Islet precursor cell (in vitro differentiated cells): Measurements from ENCODE around the gene PHLDA3.
"Not testable (repeated sequence)": the region's sequence is repeated elsewhere in the genome, so short reads cannot be mapped to it uniquely, and the experiment has no call there.

Experiments used
- DNase-seq: peaks from one replicate; pipeline ENCODE4 v3.0.0-alpha.2; 2018

The PHLDA3 gene

DNA sequence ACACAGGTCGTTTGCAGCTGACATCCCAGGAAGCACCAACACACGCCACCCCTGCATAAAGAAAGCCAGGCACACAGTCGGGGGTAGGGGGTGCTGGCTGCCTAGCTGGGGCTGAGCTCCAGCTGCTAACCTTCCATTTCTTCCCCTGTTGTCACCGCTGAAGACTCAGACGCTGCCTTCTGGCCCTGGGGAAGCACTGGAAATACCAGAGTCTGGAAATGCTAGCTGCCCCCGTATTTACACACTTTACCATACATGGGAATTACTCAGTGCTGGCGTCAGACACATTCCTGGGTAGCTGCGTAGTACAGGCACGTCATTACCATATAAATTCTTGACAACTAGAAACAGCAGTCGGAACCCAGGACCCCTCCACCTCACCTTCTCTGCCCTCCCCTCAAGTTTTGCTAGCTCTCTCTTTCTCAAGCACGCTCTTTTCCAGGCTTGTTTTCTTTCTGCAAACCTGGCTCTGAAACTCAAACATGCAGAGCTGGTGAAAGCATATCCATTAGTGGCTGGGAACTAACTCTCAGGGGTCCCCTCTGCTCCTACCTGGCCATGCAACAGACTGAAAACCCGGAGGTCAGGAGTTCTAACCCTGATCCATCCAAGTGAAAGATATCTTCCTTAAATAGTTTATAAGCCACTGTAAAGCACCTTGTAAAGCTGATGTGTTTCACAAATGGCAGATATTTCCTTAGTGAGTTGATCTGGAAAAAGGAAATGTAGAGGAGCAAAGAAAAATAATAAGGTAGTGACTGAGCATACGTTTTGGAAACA is 34.6 kb upstream of the PHLDA3 start:
- DNase-seq = peak; percentile 98

DNA sequence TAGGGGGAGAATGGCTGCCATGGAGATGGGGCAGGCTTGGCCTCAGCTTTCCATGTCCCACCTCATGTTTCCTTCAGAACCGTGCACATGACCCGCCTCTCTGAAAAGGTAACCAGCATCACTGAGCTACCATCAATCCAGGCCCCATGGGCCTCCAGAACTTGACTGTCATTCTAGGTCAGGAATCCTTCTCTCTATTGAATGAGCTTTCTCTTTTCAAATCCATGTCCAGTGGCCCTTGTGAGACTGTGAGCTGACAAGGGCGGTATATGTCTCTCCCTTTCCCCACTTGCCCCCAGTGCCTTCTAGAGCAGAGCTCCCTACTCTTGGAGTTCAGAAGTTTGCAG is 33.5 kb upstream of the PHLDA3 start:
- no peak for DNase-seq

DNA sequence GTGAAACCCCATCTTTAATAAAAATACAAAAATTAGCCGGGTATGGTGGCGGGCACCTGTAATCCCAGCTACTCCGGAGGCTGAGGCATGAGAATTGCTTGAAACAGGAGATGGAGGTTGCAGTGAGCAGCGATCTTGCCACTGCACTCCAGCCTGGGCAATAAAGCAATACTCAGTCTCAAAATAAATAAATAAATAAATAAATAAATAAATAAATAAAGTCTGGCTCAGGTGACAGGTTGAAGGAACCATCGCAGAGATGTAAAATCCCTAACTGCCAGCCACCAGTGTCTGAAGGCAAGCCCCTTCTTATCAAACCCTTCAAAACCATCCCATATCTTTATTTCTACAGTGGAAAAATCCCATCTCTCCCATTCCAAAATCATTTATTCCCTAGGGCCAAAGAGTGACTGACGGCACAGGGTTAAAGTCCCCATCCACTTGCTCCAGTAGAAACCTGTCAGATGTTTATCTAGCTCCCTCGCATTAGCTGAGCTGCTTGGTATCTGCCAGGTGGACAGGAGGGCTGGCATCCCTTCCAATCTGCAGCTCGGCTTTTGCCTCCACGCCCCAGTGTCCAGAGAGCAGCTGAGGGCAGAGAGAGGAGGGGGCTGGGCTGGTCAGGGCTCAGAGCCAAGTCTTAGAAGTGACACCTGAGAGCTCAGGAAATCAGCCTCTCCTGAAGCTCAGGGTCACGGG is 33.0 kb upstream of the PHLDA3 start:
- DNase-seq = no peak

- no peak for DNase-seq
Observed at GRCh38 chr1:201501144-201501543, 32.2 kb upstream of the PHLDA3 start.

DNA sequence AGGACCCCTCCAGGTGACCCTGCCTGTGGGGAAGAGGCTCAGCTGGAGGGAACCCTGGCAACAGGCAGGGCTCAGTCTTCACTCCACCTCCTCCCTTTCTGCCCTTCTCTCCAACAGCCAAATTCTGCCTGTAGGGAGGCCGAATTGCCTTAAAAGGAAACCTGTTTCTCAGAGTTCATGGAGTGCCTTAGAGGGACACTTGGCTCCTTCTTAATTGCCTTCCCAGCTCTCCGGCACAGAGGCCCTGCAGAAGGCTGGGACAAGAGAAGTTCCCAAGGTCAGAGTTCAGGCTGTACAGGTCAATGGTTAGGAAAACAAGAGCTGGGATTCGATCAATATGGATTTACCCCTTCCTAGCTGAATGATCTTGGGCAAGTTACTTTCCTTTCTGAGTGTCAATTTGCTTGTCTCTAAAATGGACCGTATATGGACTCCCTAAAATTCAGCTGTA is 31.7 kb upstream of the PHLDA3 start:
- no peak for DNase-seq

- DNase-seq = no peak
Observed at GRCh38 chr1:201499795-201500669, 31.0 kb upstream of the PHLDA3 start.

- DNase-seq = no peak
Observed at GRCh38 chr1:201499191-201499590, 30.2 kb upstream of the PHLDA3 start.

GRCh38 chr1:201498621-201499020 is 29.6 kb upstream of the PHLDA3 start:
- DNase-seq = no peak

- no peak for DNase-seq
Observed at GRCh38 chr1:201497935-201498509, 29.0 kb upstream of the PHLDA3 start.

DNA sequence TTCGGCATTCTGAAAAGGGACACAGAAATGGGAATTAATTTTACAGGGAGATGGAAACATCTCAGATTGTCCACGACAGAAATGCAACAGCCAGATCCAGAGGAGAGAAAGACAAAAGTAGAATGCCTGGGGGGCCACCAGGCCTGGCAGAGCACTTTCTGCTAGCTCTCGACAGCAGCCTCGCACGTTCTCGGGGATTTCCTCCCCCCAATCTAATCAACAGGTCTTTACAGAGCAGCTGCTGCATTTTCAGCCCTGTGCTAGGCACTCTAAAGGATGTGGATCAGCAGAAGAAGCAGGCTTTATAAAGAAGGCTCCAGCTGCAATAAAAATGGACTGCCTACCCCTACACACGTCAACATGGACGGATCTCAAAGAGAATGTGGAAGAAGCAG is 27.3 kb upstream of the PHLDA3 start:
- no peak for DNase-seq

DNA sequence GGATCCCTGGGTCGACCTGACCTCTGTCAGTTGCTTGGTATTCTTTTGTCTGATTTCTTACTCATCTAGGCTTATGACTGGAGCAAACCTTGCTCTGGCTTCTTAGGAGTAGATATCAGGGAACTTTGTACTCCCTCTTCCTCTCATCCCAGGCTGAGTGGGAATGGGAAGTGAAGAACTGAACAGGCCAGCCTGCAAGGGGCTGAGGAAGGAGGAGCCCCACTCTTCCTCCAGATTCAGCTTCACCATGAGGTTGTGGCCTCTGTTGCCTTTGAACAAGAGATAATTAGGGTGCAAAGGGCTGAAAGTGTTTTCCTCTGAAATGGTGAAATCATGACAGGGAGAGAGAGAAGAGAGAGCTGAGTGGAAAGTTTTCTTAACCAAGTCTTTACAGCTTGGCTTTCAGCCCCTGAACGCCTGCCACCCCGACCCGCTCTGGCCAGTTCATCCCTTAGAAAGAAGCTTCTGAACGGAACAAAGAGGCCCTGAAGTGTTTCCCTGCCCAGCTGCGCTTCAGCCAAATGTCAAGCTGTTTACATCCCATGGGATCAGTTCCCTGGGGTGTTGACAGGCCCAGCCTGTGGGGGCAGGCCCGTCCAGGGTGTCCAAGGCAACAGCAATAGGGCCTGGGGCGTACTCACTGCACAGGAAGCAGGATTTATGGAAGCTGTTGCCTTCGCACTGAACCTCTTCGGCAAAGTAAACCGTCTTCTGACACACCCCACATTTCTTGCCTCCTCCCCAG is 26.7 kb upstream of the PHLDA3 start:
- DNase-seq = no peak

GRCh38 chr1:201493757-201494617 is 25.0 kb upstream of the PHLDA3 start:
- no peak for DNase-seq

DNA sequence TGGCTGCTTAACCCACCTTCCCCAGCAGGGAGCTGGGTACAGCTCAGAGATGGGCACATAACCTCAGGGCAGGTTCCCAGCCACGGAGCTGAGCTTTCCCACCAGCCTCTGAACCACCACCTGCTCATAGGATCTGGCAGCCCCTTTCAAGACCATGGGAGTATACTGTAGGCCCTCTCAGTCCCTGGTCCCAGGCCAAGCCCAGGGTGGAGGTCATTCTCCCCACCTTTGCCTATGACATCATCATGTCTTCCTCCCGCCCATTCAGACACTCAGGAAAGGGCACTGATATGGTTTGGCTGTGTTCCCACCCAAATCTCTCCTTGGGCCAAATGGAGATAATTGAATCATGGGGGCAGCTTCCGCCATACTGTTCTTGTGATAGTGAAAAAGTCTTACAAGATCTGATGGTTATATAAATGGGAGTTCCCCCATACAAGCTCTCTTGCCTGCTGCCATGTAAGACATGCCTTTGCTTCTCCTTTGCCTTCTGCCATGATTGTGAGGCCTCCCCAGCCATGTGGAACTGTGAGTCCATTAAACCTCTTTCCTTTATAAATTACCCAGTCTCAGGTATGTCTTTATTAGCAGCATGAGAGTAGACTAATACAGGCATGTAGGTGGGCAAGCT is 24.2 kb upstream of the PHLDA3 start:
- DNase-seq = not testable (repeated sequence)

- DNase-seq = no peak
Observed at GRCh38 chr1:201491896-201492511, 23.0 kb upstream of the PHLDA3 start.

DNA sequence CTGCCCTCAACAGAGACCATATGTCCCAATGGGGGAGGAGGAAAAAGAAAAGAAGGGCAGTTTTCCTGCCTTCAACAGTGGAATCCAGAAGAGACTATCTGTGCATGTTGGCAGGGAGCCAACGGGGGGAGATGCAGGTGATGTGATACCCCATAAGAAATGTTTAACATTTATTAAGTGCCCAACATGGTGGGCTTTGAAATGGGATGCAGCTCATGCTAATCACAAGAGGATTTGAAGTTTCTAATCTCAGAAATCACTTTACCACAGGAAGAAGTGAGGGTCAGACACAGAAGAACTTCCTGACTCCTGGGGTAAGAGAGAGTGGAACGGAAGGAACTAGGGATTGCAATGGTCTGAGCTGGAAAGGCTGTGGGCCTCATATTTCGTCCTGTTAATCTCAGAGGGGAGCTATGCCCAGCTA is 21.7 kb upstream of the PHLDA3 start:
- DNase-seq = no peak

GRCh38 chr1:201489643-201490261 is 20.8 kb upstream of the PHLDA3 start:
- no peak for DNase-seq

DNA sequence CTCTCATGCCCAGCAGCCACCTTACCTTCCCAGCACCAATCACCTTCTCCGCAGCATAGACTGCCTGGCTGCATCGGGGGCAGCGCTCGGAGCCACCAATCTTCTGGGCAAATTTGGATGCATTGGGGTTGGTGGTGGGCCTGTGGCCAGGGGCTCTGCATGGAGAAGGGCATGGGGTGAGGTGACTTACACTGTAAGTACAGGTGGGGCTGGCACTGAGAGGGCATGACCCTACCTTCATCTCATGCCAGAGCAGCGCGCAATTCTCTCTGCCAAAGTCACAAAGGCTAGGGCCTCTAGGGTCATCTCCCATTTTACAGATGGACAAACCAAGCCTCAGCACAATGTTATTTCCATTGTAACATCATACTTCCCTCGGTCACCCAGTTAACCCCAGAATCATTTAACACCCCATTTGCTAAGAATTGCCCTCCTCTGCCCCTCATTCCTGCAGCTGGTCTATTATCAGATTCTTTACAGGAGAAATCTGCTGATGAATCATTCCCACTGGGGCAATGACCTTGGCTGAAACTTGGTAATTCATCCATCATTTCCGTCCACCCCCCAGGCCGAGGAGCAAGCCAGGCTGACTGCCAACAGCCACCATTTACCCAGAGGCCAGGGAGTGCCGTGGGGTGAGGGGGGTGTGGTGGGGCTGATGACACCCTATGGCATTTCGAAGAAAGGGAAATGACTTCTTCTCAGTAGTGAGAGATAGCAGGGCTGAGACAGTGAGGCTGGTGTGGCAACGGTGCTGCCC is 20.0 kb upstream of the PHLDA3 start:
- no peak for DNase-seq

DNA sequence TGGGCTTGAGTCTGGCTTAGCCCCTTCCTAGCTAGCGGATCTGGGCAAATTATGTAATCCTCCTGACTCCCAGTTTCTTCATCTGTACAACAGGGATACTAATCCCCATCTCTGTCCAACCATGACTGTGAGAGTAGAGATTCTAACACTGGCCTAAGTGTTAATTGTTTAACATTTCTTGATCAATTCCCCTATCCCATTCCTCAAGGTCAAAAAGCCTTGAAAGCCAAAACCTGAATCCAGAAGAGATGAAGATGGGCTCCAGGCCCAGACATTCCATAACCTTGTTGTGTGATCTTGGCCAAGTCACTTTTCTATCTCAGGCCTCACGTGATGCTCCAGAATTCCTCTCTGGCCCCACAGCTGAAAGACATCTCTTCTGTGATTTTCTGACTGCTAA is 18.8 kb upstream of the PHLDA3 start:
- no peak for DNase-seq

GRCh38 chr1:201486187-201486586 is 17.2 kb upstream of the PHLDA3 start:
- DNase-seq = no peak
